Islet of Langerhans (tissue), 1 donor: Measurements from ENCODE around the gene SLC2A9.

Source experiments
- FAIRE-seq: peaks from one replicate; lab custom pipeline; 2011; peaks lifted over from hg19 to GRCh38; lab: Jason Lieb, UNC

The SLC2A9 gene

DNA sequence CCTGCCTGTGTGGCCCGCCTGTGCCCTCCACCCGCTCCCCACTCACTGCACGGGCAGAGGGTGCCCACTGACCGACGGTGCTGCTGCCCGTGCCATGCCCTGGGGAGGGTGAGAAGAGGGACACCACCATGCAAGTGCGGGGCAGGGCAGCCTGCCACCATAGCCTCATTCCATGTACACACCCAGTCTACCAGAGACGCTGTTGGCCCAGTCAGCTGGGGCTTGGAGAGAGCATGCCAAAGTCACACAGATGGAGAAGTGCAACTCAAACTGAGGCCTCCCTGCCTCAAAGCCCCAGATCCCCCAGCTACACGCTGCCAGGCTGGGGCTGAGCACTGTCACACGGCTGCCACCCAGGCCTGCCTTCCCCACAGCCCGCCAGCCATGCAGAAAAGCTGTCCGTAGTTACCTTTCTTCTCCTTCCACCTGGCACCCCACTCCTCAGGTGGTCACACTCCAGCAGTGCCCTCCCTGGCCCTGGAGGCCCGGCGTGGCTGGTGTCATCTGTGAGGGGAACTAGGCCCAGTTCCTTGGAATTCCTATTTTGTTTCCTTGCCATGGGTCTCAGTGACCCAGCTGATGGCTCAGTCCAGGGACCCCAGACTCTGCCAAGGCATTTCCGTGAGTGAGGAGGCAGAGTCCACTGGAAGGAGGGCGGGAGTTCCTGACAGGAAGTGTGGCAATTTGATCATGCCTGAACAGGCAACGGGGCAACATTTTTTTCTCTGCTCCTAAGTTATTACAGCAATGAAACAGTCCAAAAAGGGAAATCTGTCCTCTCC is at the start of gene SLC2A9:
Gene SLC2A9 (minus strand): TSS at position 627 of the 782 bp plus-strand sequence. CDS start 68 bp downstream, at position 559.
- no peak for FAIRE-seq

- FAIRE-seq = no peak
Measured at GRCh38 chr4:10069075-10069642, 47.9 kb upstream of the SLC2A9 start.

- no peak for FAIRE-seq
Measured at GRCh38 chr4:10066670-10067651, 45.7 kb upstream of the SLC2A9 start.

GRCh38 chr4:10066206-10066605 is 44.9 kb upstream of the SLC2A9 start:
- FAIRE-seq = no peak

GRCh38 chr4:10063544-10064300 is 42.4 kb upstream of the SLC2A9 start:
- FAIRE-seq = no peak

- no peak for FAIRE-seq
Measured at GRCh38 chr4:10061650-10062415, 40.5 kb upstream of the SLC2A9 start.

DNA sequence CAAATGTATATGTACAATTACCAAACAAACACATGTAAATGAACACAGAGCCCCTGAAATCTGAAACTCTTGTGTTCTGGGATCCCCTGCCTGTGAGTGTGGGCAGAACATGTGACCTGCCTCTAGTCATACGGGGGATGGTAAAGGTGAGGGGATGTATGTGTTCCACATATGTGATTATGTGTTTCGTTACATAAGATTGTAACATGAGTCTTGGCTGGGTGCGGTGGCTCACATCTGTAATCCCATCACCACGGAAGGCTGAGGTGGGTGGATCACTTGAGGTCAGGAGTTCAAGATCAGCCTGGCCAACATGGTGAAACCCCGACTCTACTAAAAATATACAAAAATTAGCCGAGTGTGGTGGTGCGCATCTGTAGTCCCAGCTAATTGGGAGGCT is 37.1 kb upstream of the SLC2A9 start:
- no peak for FAIRE-seq

- no peak for FAIRE-seq
Measured at GRCh38 chr4:10057023-10057395, 35.7 kb upstream of the SLC2A9 start.

- no peak for FAIRE-seq
Measured at GRCh38 chr4:10056334-10057022, 35.2 kb upstream of the SLC2A9 start.

- FAIRE-seq = no peak
Measured at GRCh38 chr4:10055871-10056270, 34.6 kb upstream of the SLC2A9 start.

DNA sequence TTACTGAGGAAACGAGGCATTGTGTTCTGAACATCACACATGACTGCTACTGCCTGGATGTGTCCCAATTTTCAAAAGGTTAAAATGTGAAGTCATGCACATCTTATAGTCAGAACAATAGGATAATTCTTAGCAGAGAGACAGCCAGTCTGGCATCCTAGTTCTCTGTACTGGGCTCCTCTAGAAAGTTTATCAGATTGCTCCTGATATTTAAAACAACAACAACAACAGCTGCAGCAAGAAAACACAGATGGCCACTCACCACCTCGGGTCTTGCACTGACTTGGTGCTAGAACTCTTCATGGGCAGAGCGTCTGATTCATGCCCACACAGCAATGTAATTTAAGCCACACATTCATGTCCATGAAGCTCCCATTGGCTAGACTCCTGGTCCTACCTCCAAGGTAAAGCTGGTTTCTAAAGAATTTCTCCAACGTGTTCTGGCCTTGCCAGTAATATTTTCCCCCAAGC is 33.3 kb upstream of the SLC2A9 start:
- no peak for FAIRE-seq

GRCh38 chr4:10053635-10054453 is 32.5 kb upstream of the SLC2A9 start:
- no peak for FAIRE-seq

DNA sequence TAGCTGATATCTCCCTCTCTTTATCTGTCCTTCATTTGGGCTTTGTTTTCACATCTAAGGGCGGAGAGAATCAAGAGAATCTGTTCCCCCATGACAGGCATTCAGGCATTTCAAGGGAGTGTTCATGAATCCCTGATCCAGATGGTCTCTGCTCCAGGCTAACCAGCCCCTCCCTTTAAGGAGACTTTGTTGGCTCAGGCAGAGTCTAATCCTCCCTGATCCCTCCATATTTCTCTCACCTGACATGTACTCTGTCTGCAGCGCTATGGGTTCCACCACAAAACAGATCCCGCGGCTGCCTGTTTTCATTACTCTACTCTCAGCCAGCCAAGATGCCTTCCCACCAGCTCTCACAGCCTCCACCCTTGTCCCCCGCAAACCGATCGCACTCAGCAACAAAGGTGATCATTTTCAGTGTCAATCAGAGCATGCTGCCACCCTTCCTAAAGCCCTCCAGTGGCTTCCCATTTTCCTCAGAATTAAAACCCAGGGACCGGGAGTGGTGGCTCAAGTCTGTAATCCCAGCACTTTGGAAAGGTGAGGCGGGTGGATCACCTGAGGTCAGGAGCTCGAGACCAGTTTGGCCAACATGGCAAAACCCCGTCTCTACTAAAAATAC is 30.3 kb upstream of the SLC2A9 start:
- no peak for FAIRE-seq

GRCh38 chr4:10050721-10051120 is 29.4 kb upstream of the SLC2A9 start:
- no peak for FAIRE-seq

GRCh38 chr4:10050261-10050661 is 29.0 kb upstream of the SLC2A9 start:
- no peak for FAIRE-seq

GRCh38 chr4:10048941-10049697 is 27.8 kb upstream of the SLC2A9 start:
- FAIRE-seq = no peak

- no peak for FAIRE-seq
Measured at GRCh38 chr4:10047967-10048366, 26.7 kb upstream of the SLC2A9 start.

DNA sequence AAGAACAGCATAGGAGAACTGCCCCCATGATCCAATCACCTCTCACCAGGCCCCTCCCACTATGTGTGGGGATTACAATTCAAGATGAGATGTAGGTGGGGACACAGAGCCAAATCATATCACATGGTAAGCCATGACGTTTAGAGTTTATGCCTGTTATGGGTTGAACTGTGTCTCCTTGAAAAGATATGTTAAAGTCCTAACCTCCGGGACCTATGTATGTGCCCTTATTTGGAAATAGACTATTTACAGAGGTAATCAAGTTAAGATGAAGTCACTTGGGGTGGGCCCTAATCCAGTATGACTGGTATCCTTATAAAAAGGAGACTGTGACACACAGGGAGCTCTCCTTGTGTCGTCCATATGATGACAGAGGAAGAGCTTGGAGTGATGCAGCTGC is 25.2 kb upstream of the SLC2A9 start:
- no peak for FAIRE-seq
